GM21360 (cell line): ENCODE results near the gene SPAG8.

ENCODE experiments used
- ATAC-seq: cut with Tn5 transposase; IDR thresholded peaks from one replicate; pipeline ENCODE4 v1.9.1; 2021; ENCODE audit warnings: mild to moderate bottlenecking, moderate library complexity; ENCODE audit not compliant: unreplicated experiment

The SPAG8 gene

DNA sequence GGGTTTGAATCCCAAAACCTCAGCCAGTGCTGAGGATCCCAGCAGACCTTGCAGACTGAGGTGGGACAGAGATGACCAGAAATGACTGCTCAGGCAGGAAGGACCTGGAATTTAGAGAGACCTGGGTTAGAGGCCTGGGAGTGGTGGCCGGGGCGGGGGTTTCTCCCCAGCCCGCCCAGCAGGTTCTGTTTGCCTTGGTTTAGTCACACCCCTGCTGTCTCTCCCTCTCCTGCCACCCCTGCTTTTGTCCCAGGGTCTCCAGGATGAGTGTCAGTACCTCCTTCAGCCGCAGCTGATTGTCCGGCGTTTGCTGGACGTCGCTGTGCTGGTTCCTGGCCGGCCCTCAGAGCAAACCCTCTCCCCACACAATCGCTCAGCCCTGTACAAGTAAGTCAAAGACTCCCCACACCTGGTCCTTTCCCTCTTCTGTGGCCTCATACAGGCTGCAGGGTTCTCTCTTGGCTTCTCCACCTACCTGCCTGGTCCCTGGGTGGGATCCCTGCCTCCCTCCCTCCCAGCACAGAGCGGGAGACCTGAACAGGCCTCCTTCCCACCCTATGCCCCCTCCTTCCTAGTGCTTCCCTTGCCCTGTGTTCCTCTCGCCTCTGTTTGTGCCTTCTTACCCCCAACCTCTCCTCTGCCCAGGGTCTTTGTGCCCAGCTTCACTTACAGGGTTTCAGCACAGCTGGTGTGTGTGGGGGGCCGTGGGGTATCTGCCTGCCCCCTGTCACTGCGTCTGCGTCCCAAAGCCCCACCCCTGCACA lies 29.0 kb upstream of the SPAG8 start:
- ATAC-seq, result no peak

DNA sequence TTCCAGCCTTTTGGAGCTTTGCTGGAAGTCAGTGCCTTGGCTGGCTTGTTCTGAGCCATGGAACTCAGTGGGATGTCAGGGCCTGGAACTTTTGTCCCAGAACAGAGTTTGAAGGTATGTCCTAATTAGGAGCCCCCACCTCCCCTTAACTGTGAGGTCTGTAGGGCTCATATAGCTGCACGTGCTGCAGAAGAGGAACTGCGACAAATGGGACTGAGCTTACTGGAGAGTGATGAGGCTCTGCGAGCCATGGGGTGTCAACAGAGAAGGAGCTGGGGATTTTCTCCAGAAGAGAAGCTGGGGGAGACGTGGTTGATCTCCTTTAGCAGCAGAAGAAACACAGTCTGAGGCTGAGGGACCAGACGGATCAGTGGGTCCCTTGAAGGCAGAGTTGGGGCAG lies 27.9 kb upstream of the SPAG8 start:
- no peak for ATAC-seq

DNA sequence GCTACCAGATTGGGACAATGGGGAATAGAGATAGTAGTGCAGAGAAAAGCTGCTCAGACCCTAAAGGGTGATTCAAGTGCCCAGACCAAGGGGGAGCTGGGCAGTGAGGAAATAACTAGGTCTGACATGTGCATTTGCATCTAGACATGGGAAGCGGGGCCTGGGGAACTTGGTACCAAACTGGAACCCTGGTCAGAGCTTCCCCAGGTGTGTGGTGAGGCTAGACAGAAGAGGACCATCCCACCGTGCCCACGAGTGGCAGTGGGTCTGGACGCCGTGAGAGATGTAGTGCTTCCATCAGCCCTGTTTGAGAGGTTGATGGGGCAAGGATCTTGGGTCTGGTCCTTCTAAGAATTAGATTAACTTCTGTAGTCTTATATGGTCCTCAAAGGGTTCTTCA lies 24.5 kb upstream of the SPAG8 start:
- no peak for ATAC-seq

DNA sequence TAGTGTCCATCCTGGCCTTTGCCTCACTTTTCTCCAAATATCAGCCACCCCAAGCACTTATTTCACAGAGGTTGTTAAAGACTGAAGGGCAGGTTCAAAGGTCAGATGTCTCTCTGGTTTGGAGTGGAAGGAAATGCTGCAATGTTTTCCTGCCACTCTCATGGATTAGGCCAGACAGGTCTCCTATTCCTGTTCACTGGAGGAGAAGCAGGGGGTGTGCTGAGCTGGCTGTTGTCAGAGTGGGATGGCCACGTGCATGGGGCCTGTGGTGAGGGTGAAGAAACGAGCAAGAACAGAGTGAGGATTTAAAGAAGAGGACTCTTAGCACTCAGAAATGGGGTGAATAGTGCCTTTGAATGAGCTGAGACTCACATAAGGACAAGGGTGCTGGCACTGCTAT lies 23.7 kb upstream of the SPAG8 start:
- no peak for ATAC-seq

DNA sequence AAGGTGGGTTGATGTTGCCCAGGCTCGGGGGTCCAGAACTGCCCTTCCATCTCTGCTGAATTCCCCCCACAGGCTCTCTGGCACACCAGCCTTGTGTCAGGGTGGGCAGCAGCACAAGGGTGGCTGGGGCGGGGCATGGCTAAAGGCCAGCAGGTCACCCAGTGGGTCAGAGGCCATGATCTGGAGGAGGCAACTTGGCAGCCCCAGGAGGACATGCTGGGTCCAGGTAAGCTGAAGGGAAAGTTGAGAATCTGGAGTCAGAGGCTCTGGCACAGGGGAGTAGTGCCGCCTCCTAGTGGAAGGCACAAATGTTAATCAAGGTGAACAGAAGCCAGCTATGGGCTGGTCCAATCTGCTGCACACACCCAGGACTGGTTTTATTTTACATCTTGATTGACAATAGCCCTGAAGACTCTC lies 23.2 kb upstream of the SPAG8 start:
- ATAC-seq, result no peak

DNA sequence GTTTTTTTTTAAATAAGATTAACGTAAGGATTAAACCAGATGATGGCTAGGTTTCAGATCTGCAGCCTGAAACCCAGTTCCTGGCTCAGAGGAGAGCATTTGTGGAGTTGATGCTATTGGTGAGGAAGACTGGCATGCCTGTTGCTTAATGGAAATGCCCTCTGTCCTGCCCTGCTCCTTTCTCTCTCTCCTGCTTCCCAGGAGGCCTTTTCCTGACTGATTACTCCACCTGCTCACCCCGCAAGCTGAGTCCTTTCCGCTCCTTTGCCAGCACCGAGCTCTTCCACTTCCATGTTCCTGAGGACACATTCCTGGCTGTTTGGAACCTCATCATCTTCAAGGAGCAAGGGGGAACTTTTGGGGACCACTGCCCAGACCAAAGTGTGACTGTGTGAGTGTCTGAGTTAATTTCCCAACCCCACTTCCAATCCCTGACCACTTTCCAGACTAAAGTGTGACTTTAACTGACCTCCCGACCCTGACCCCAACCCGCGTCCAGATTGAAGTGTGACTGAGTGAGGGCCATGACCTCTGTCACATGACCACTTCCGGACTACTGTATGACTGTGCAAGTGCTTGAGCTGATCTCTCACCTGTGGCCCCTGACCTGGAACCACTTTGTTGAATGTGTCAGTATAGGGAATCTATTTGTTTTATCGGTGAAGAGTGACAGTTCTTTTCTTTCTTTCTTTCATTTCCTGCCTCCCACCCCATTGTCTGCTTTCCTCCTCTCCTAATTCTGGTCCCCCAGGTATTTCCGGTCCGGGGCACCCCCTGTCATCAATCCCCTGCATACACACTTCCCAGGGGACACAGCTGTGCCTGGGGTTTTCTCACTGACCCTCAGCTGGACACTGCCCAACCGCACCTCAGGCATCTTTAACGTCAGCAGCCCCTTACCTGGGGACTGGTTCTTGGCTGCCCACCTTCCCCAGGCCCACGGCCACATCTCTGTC lies 22.5 kb upstream of the SPAG8 start:
- ATAC-seq, result no peak

DNA sequence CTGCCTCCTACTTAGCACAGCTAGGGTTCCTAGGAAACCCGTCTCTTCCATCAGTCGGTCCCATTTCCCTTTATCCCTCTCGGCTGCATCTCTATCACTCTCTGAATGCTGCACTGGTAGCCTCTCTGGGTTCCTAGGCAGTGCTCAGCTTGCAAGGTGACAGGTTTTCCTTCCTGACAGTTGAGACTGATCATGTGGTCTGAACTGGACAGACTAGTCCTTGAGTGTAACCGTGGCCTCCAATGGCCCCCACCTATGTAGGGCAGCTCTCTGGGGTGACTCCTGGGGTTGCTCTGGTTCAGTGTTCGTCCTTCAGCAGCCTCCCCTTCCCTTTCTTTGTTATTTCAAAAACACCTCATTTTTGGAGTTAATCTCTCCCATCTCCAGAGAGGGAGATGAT lies 20.8 kb upstream of the SPAG8 start:
- ATAC-seq, result no peak

DNA sequence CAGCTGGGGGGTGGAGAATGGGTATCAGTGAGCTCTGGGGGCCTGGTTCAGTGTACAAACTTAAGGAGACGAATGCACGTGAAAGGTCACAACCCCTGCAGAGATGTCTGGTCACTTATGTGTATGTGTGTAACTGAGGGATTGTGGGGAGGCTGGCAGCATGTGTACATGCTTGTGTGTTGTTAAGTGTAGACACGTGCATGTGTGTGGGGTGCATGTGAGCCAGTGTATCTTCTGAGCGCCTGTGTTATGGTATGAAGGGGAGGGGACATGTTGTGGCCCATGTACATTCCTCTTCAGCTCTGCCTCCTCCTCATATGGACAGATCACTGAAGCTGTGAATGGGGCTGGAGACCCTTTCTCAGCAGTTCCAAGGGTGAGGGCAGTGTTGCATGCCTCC lies 19.0 kb upstream of the SPAG8 start:
- ATAC-seq, result no peak

DNA sequence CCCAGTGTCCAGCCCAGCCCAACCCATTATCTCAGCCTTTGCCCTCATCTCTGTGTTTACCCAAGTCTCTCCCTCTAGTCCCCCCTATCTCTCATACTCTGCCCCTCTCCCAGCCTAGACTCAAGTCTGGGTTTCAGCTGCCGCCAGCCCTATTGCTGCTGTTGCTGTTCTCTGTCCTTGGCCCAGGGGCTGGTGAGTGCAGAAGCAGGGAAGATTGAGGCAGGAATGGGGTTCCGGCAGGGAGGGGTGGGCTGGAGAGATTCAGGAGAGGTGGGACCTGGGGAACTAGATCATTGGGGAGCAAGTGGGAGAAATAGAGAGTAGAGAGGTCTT lies 17.7 kb upstream of the SPAG8 start:
- ATAC-seq, result no peak

DNA sequence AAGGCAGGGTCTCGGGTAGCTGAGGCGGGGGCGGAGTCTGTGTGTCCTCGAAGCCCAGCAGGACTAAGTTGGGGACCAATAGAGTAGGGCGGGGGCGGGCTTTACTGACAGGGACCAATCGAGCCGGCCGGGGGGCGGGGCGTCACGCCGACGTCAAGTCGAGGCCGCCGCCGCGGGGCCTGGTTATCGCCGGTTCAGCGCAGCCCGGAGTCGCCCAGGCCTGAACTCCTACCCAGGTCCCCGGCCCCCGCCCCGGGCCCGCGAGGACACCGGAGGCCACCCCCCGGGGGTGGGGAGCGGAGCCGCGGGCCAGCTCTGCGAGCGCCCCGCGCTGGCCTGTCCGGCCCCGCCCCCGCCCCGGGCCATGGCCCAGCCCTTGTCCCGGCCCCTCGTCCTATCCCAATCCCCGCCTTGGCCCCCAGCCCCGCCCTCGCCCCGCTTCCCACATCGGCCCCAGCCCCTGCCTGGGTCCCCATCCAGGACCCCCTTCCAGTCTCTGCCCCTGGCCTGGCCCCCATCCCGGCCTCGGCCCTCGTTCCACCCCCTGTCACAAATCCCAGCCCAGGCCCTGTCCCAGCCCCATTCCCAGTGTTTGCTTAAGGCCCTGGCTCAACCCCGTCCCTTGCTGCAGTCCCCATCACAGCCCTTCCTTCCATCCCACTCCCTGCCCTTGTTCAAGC lies 17.2 kb upstream of the SPAG8 start, which contains the start of gene TMEM8B:
TMEM8B (plus strand) TSS at position 145 of the 680 bp plus-strand sequence; CDS start at position 365, 220 bp downstream.
- ATAC-seq, result peak; percentile 62

DNA sequence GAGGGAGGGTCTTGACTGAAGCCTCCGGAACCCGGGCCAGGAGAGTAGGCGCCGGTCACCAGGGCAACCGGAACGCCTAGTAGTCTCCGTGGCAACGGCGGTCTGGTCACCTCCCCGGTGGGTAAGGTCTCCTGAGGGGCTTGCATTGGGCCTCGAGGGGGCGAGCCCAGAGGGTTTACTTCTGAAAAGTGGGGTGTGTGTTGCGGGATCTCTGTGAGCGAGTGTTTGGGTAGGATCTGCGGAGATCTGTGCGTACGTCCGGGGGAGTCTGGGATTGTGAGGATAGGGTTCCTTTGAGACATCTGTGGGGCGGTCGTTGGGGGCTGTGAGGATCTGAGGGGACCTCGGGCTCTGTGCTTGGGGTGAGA lies 16.6 kb upstream of the SPAG8 start, which contains the start of gene FAM221B:
FAM221B (minus strand) TSS at position 17 of the 368 bp plus-strand sequence. CDS start 2,571 bp downstream, outside the sequence.
- ATAC-seq, result no peak

DNA sequence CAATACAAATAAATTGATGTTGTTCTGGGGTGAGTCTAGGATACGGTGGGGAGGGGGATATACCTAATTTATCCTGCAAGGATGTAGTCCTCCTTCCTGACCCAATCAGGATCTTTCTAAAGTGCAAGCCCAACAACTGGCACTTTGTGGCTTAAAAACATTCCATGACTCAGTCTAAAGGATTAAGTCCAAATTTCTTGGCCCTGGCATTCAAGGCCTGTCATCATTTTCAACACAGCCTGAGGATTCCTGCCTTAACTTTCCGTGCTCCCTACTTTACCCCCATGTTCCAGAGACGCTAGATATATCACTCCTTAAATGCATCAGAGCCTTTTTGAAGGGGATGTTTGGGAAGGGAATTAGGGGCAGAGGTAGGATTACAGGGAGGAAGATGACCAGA lies 15.4 kb upstream of the SPAG8 start:
- no peak for ATAC-seq

DNA sequence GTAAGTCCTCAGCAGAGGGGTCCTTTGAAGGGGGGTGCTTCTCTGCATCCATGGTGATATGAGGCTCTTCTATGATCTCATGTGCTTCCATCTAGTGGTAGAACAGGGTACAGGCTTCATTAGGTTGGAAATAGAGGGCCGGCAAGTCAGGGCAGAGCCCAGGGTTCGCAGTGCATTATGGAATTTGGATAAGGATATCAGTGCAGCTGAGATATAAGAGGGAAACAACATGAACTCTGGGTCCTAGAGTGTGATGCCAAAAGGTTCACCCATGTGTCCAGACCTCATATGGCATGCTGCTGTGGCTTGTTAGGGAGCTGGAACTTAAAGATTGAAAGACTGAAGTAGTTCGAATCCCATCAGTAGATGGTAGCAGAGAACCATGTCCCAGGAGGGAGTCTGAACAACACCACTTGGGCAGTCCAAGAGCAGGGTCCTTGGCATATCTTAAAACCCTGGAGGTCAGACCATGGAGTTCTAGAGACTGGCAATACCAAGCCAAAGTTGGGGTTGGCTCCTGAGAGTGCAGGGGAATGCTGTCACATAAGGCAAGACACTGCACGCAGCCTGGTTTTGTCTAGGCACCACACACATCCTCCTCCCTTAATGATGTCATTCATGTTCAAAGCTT lies 14.1 kb upstream of the SPAG8 start:
- ATAC-seq, result no peak

DNA sequence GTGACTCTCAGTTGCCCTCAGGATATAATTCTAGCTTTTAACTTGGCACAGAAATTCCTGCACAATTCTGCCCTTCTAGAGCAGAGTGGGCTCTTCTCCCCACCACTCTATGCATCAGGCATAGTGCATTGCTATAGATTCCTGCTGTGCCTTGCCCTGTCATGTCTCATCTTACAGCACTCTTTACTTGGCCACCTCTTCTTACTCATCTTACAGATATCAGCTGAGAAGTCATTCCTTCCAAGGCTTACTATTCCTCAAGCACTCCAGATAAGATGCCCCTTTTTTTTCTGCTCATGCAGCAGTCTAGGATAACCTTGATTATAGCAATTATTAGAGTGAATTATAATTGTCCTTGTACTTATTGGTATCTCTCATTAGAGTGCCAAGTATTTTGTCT lies 10.9 kb upstream of the SPAG8 start:
- no peak for ATAC-seq

DNA sequence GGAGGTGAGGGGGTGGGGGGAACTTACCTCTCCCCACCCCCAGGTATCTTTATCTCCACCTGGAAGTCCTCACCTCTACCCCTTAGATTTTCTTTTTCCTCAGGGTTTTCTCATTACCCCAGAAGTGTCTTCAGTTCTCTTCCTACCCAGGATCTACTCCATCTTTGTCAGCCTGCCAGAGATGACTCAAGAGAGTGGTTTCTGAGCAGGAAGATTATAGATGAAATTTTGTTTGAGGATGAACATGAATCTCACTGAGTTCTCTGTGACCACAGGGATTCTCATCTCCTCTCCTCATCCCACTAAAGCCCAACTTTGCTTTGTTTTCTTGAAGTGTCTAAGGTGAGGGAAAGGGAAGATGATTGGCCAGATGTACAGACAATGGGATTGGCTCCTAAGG lies 8.0 kb upstream of the SPAG8 start:
- no peak for ATAC-seq

DNA sequence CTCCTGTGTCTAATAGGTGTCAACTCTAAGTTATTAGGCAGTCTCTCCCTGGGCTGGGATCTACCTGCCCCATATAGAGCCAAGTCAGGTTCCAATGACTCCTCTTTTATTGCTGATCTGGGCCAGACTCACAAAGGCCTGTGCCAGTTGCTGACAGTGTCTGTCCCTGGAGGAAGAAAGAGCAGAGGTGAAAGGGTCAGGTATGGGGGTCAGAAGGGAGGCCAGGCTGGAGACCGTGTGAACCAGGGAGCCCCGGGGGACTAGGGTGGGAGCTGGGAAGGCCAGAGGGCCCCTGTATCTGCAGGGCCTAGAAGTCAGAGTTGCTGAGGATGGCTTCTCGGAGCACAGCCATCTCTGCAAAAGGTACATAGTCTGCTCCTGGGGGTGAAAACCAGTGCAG lies 6.3 kb upstream of the SPAG8 start:
- ATAC-seq, result no peak

DNA sequence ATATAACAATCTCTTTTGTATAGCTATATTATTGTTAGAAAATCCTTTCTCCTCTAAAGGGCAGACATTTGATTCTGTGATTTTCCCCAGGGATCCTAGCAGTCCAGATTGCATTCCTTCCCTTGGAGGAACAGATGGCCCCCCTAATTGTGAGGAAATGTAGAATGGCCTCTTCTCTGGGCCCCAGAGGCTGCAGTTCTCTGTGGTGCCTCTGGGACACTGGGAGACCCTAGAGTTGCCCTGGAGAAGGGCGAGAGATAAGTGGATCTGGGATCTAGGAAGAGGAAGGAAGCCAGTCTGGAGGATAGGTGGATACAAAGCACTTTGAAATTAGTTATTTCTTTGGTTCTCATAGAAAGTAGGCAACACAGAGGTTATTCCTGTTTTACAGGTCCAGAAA lies 4.6 kb upstream of the SPAG8 start:
- no peak for ATAC-seq

DNA sequence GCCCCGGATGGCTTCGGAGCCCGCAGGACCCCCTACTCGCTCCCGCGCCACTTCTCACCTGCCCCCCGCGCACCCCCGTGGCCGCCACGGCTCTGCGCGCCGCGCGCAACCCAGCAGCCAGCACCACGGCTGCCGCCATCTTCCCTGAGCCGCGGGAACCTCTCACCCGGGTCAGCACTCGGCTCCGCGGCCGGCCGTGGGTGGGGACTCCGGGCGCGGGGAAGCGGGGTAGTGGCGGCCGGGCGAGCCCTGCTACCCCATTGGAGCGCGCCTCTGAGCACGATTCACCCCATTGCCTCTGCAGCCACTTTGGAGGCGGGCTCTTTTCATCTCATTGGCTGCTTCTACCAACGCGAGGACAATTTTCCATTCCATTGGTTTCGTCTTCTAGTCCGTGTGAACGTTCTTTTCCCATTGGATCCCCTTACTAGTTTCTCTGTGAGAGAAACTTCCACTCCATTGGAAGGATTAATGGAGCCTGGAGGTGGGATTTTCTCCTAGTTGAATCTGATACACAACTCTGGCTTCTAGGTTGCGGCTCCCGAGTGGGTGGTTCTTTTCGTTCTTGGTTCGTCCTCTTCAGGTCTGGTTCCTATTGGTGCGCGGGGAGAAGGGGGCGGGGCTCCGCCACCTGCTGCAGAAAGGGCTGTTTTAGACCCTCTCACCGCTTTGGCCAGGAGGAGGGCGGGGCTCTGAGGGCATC lies 2.9 kb upstream of the SPAG8 start, which contains the start of gene HINT2:
HINT2 (minus strand) TSS at position 202 of the 703 bp plus-strand sequence; CDS start at position 139, 63 bp downstream.
- peak; percentile 72 for ATAC-seq

DNA sequence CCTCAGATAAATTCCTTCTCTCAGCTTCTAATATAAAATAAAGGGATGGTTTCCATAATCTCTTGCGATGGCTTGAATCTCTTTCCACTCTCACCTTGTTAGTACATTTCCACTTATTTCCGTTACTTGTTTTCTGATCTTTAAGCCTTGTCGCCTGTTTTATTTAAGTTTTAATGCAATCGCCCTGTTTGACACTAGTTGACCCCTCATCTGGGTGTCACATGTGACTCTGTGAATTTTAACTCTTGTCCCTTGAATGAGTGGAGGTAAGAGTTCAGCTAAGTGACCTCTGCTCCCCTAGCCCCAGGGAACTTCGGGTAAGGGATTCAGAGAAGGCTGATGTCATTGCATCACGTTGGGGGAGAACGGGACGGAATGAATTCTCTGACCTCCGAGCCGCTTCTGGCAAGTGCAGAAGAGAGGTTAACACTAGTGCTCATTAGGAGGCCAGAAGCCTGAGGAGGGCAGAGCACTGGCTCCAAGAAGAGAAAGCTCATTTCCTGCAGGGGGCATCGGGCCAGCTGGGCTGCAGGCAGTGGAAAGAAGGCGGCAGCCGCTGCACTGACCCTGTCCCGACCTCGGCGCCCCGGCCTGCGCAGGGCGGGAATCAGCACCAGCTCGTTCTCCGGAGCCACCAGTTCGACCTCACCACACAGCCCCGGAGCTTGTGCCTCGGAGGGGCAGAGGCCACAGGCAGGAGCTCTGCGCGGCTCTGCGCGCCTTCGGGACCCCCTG lies 2.2 kb upstream of the SPAG8 start:
- peak; percentile 13 for ATAC-seq
